Breast epithelium (tissue), 4 donors: ENCODE results near the gene GLT6D1. TPM values are rescaled to one million over a fixed set of nuclear protein-coding genes. Genes with fewer than 3 reads are reported as not detected.

ENCODE experiments used
- DNase-seq, 2 donors: peaks; one replicate each; pipeline ENCODE4 v3.0.0-alpha.2; 2019; ENCODE audit warnings: low spot score in 2 of 2
- H3K27ac ChIP-seq, 2 donors: fragments of 200-600 bp; sonication (generic) in 1 of 2; one replicate each; pipeline ENCODE4 v1.5.1; 2016 to 2019; ENCODE audit warnings: mild to moderate bottlenecking in 1 of 2
- H3K27me3 ChIP-seq, 2 donors: fragments of 200-600 bp; sonication (generic) in 1 of 2; one replicate each; pipeline versions ENCODE4 v1.5.1 to v1.6.0; 2017 to 2019; ENCODE audit warnings: control low read depth in 1 of 2, mild to moderate bottlenecking in 1 of 2
- H3K36me3 ChIP-seq: fragments of 200-600 bp; one replicate; pipeline ENCODE4 v1.5.1; 2019
- H3K4me1 ChIP-seq, 2 donors: fragments of 200-600 bp; sonication (generic); one replicate each; pipeline ENCODE4 v1.5.1; 2016 to 2019; ENCODE audit warnings: control low read depth in 1 of 2
- H3K4me3 ChIP-seq, 3 donors: fragments of 200-600 bp; sonication (generic); 1 replicate in 2 of 3; 2 replicates in 1 of 3; pipeline ENCODE4 v1.5.1; 2016 to 2019; ENCODE audit warnings: mild to moderate bottlenecking in 3 of 3, moderate library complexity in 2 of 3
- H3K9me3 ChIP-seq, 2 donors: fragments of 200-600 bp; sonication (generic) in 1 of 2; one replicate each; pipeline ENCODE4 v1.5.1; 2016 to 2019; ENCODE audit warnings: control low read depth in 1 of 2
- CTCF ChIP-seq, 3 donors: fragments of 450-650 bp; IDR thresholded peaks; one replicate each; pipeline ENCODE4 v1.5.1; 2016 to 2017; ENCODE audit warnings: antibody characterized with exemption in 3 of 3, mild to moderate bottlenecking in 3 of 3, moderate library complexity in 3 of 3
- POLR2A ChIP-seq: fragments of 450-650 bp; IDR thresholded peaks from one replicate; pipeline ENCODE4 v1.6.1; 2016; ENCODE audit warnings: antibody characterized with exemption, mild to moderate bottlenecking, moderate library complexity
- POLR2AphosphoS5 ChIP-seq, 3 donors: sonication (generic); formaldehyde crosslinking; IDR thresholded peaks; one replicate each; pipeline ENCODE4 v1.6.1; 2017; ENCODE audit warnings: antibody characterized with exemption in 3 of 3
- intact Hi-C: fragments of 100-400 bp; cut with DNase I; formaldehyde crosslinking; loops from one replicate; pipeline ENCODE4 v1.15.1; 2023; ENCODE audit warnings: low total_unique reads
- total RNA-seq, 3 donors: library from RNA; depleted of rRNA; stranded (reverse); fragments of >200 nt; gene quantifications; one replicate each; pipeline ENCODE4 v1.1.0, GENCODE V29; 2016

The GLT6D1 gene
- total RNA-seq, 3 donors from 2014 or later: not detected

- no peaks in the 10 kb centered on the region for H3K4me1 ChIP-seq
- peaks cover 0 to 1% of the 10 kb centered on the region in 2 donors for H3K27me3 ChIP-seq
- no peak overlapping the region for H3K4me3 ChIP-seq
- H3K27ac ChIP-seq: no peak overlapping the region
- TF ChIP-seq CTCF (IDR thresholded peaks at IDR 0.05) (no peak), POLR2AphosphoS5 (IDR thresholded peaks at IDR 0.05) (no peak), POLR2A (no peak)
- no peaks in the 10 kb centered on the region for H3K36me3 ChIP-seq
- peaks cover 26 to 41% of the 10 kb centered on the region in 2 donors for H3K9me3 ChIP-seq
- intact Hi-C loops: no loop called here
- no peak for DNase-seq
These were observed 10.2 kb upstream of the GLT6D1 start for GRCh38 chr9:135649508-135649907.

GRCh38 chr9:135648494-135649410 is 9.4 kb upstream of the GLT6D1 start:
- peaks cover 26 to 49% of the 10 kb centered on the region in 2 donors for H3K9me3 ChIP-seq
- no peak overlapping the region for H3K27ac ChIP-seq
- H3K4me3 ChIP-seq: no peak overlapping the region
- H3K36me3 ChIP-seq: no peaks in the 10 kb centered on the region
- intact Hi-C loops: no loop called here
- DNase-seq: no peak
- H3K4me1 ChIP-seq: no peaks in the 10 kb centered on the region
- no peak for TF ChIP-seq POLR2AphosphoS5 (IDR thresholded peaks at IDR 0.05)
- no peak for TF ChIP-seq POLR2A
- TF ChIP-seq CTCF (IDR thresholded peaks at IDR 0.05): no peak
- H3K27me3 ChIP-seq: no peaks in the 10 kb centered on the region

DNA sequence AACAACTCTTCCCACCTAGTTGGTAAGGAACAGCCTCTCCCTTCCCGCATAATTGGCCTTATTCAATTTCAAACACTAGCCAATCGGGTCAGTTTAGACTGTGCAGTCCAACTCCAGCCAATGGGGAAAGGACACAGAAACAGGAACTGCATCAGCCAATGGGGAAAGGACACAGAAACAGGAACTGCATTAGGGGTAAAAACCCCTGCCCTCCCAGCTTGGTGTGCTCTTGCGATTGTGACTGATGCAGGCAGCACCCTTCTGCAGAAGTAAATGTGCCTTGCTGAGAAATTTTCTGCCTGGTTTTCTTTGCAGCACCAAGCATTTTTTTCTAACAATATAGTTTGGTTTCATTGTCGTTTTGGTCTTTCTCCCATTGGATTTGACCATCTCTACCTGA is 8.5 kb upstream of the GLT6D1 start:
- no peak for DNase-seq
- Histone ChIP-seq H3K4me1 (no peaks in the 10 kb centered on the region), H3K36me3 (no peaks in the 10 kb centered on the region), H3K4me3 (no peak overlapping the region), H3K27me3 (no peaks in the 10 kb centered on the region), H3K9me3 (peaks cover 26 to 51% of the 10 kb centered on the region in 2 donors), H3K27ac (no peak overlapping the region)
- TF ChIP-seq POLR2AphosphoS5 (IDR thresholded peaks at IDR 0.05) (no peak), POLR2A (no peak), CTCF (IDR thresholded peaks at IDR 0.05) (no peak)
- intact Hi-C loops: no loop called here

GRCh38 chr9:135644631-135645218 is 5.4 kb upstream of the GLT6D1 start:
- intact Hi-C loops: no loop called here
- peaks cover 0 to 15% of the 10 kb centered on the region in 2 donors for H3K27me3 ChIP-seq

More at GRCh38 chr9:135644631-135645218, 5.4 kb upstream of the GLT6D1 start:
- no peak for DNase-seq
- Histone ChIP-seq H3K4me3 (no peak overlapping the region), H3K9me3 (peaks cover 26 to 51% of the 10 kb centered on the region in 2 donors), H3K36me3 (no peaks in the 10 kb centered on the region), H3K4me1 (no peaks in the 10 kb centered on the region), H3K27ac (no peak overlapping the region)
- TF ChIP-seq CTCF (IDR thresholded peaks at IDR 0.05) (no peak), POLR2AphosphoS5 (IDR thresholded peaks at IDR 0.05) (no peak), POLR2A (no peak)
